Peyer's patch (tissue), 4 donors: ENCODE results near the gene POGLUT3.

Experiments used
- CTCF ChIP-seq, 6 experiments: fragments of 450-650 bp in 4 of 6; fragments of 200-600 bp in 2 of 6; sonication (generic) in 1 of 6; IDR thresholded peaks; one replicate each; pipeline ENCODE4 v1.5.1; 2017 to 2019; ENCODE audit warnings: antibody characterized with exemption in 6 of 6, mild to moderate bottlenecking in 3 of 6, moderate library complexity in 1 of 6
- POLR2A ChIP-seq, 2 donors: fragments of 450-650 bp; IDR thresholded peaks; one replicate each; pipeline ENCODE4 v1.5.1; 2017; ENCODE audit warnings: antibody characterized with exemption in 2 of 2, mild to moderate bottlenecking in 2 of 2, moderate library complexity in 2 of 2

- TF ChIP-seq CTCF (IDR thresholded peaks at IDR 0.05) (no peak), POLR2A (IDR thresholded peaks at IDR 0.05) (no peak)
These were observed 13.8 kb upstream of the POGLUT3 start for GRCh38 chr11:108511851-108512474.
